Measurements from ENCODE around the gene SLC6A12.

The SLC6A12 gene

DNA sequence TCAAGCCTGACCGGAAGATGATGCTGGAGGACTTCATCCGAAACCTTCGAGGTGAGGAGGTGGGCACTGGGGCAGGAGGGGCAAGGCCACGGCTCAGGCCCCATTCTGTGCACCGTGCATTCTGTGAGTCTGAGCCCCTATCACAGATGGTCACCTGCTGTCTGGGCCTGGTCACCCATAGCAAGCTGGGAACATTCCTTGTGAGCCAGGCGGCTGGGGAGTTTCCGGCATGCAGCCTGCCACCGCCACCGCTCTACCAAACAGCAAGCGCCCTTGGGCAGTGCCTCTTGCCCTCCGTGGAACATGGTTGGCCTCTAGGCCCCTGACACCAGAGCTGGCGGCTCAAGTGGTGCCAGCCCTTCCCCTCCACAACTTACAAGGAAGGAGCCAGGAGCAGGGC is 56.3 kb downstream of the SLC6A12 start:
- no peak for DNase-seq

GRCh38 chr12:156945-157344 is 57.0 kb downstream of the SLC6A12 start:
- DNase-seq, result no peak

DNA sequence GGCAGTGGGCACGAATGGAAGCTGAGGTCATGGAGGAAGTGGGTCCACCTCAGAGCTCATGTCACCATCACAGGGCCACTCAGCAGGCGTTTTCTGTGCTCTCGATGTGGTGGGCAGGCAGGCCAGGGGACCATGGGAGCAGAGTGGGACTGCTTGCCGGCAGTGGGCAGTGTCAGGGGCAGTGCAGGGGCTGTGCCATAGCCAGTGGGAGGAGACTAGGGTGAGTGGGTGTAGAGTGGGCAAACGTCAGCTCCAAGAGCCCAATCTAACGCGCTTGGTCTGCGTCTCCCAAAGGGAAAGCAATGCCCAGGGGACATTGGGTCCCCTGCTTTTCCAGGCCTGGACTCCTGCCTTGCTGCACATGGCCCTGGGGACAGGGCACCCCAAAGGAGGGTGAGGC is 58.3 kb downstream of the SLC6A12 start:
- DNase-seq, result no peak

GRCh38 chr12:155006-155405 is 59.0 kb downstream of the SLC6A12 start:
- no peak for DNase-seq

DNA sequence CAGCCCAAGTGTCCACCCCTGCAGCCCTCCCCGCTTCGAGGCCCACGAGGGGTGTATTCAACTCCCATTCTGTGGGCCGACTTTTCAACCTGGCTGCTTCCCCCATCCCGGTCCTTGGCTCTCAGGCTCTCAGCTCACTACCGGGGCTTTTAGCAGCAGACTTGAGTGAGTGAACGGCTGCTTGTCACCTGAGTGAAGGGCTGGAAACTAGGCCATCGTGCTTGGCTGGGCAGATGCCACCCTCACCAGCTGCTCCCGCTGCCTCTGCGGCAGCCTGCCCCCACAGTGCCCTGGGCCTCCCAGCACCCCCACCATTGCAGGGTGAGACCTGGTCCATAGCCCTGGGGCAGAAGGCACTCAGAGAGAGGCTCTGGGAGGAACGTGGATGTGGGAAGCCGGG is 59.9 kb downstream of the SLC6A12 start:
- DNase-seq, result no peak

GRCh38 chr12:153080-153746 is 60.7 kb downstream of the SLC6A12 start:
- DNase-seq, result peak; percentile 47 to 57

DNA sequence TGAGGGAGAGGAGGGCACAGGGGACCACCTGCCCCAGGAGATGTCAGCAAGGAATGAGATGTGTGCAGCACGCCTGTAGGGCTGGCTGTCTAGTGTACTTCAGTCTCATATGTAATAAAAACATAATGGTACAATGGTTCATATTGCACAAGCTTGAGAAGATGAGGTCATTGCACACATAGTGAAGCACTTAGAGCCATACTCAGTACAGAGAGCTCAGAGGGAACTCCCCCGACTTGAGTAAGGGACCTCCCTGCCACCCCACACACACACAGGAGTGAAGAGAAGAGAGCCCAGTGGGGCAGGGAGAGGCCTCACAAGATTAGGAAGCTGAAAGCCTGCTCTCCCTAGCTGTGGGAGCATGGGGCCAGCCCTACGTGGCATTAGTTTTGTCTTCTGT is 61.5 kb downstream of the SLC6A12 start:
- no peak for DNase-seq

DNA sequence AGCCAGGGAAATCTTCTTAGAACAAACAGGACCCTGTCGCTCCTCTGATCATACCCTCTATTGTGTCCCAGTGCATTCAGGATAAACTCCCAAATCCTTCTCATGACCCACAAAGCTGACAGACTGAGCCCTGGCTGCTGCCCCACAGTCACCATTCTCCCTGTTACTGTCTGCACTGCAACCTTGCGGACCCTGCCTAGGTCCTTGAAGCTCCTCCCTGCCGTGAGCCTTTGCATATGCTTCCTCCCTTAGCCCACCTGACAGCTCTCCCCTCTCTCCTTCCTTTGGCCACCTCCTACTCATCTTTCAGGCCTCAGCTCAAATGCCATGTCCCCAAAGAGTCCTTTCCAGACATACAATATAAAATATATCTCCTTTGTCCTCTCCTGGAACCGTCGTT is 62.4 kb downstream of the SLC6A12 start:
- DNase-seq, result no peak

DNA sequence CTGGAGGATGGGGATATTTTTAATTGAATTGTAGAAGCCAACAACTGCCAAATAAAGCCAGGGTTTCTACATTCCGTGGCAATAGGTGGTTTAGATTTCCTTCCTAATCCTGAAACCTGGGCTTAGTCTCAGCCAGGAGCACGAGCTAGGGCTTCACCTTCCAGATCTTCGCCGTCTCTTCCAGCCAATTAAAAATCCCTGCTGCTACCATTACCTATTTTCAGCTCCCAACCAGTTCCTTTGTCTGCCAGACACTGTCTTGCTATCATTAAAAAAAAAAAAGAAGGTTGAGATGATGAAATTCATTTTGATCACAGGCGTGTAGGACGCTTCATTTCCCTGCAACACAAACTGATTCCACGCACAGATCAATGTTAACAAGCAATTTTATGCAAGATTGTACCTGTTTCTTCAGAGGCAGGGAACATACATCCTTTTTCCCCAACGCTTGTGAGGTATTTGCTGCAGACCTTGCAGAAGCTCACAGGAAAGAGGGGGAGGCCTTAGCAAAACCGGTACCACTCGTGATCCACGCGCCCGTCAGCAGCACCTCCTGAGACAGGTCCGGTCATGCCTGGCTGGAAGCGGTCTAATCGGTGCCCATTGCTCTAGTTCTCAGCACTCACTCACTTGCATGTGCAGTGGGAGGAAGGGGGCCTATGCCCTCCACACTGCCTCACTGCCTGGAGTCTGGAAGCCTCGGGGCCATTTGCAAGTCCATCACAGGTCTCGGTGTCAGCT is 65.1 kb downstream of the SLC6A12 start:
- no peak for DNase-seq

GRCh38 chr12:147242-147641 is 66.7 kb downstream of the SLC6A12 start:
- no peak for DNase-seq

- DNase-seq, result no peak
These were observed 68.5 kb downstream of the SLC6A12 start for GRCh38 chr12:145369-145960.

GRCh38 chr12:144650-145284 is 69.2 kb downstream of the SLC6A12 start:
- no peak for DNase-seq

- DNase-seq, result no peak
These were observed 69.8 kb downstream of the SLC6A12 start for GRCh38 chr12:143964-144649.

- no peak for DNase-seq
These were observed 73.8 kb downstream of the SLC6A12 start for GRCh38 chr12:140162-140561.

Measured in stimulated activated CD4-positive, alpha-beta T cell treated with anti-CD3 and anti-CD28 coated beads, Interleukin-2, amount 100 ng/mL, for 48 hours (primary cell).